ENCODE measurements around the gene SLC1A5. TPM values are rescaled to one million over a fixed set of nuclear protein-coding genes. Genes with fewer than 3 reads are reported as not detected.
A peak's percentile ranks its signal among the peaks of the same experiment; 100 is the strongest.

Gene SLC1A5
- total RNA-seq, 2 donors from 2014 or later, result 122 to 214 TPM

DNA sequence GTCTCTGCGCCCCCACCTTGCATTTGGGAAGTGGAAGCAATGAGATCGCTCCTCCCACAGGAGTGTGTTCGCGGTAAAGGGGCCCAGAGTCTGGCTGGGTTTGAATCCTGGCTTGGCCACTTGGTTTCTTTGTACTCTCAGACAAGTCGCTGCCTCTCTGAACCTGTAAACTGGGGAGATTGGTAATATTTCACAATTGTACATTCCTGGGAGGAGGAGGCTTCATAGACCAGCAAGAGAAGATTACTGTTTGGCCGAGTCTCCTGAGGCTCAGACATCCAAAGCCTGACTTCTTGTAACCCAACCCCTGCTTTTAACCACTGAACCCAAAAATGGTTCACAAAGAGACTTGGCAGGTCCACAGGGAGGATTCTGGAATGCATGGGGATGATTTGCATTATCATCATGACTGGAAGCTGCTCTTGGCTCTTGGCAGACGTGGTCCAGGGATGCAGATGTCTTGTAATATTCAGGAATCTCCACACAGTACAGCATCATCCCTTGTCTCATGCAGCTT, 28.5 kb downstream of the SLC1A5 start:
- WGBS, result 24% methylated on average over 7 of the region's 7 CpGs
- H3K9me3 ChIP-seq, result no peaks in the 10 kb centered on the region
- peak; percentile 64 for DNase-seq (ENCODE audit: low spot score)
- TF ChIP-seq POLR2A (IDR thresholded peaks at IDR 0.05), result no peak
- TF ChIP-seq POLR2AphosphoS5 (IDR thresholded peaks at IDR 0.05), result peak; percentile 89
- peak overlapping the region; percentile 71 to 81 for H3K27ac ChIP-seq
- H3K27me3 ChIP-seq (replicated peaks; ENCODE audit: insufficient read depth), result no peaks in the 10 kb centered on the region
- intact Hi-C loops (cut with DNase I), result loop anchor here (5.0 kb wide), 1 partner anchor 232 kb away; no protein-coding TSS in a partner anchor
- H3K4me3 ChIP-seq, result no peak overlapping the region
- H3K36me3 ChIP-seq, result no peaks in the 10 kb centered on the region
- peaks cover 5% of the 10 kb centered on the region for H3K4me1 ChIP-seq (replicated peaks)

DNA sequence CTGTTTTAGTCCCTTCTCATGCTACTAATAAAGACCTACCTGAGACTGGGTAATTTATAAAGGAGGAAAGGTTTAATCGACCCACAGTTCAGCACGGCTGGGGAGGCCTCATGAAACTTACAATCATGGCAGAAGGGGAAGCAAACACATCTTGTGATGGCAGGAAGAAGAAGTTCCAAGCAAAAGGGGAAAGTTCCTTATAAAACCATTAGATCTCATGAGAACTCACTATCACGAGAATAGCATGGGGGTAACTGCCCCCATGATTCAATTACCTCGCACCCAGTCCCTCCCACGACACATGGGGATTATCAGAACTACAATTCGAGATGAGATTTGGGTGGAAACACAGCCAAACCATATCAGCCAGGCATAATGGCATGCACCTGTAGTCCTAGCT, 29.2 kb downstream of the SLC1A5 start:
- intact Hi-C loops (cut with DNase I), result loop anchor here (5.0 kb wide), 1 partner anchor 233 kb away; no protein-coding TSS in a partner anchor
- WGBS, result 72% methylated on average over 6 of the region's 6 CpGs
- no peak overlapping the region for H3K4me3 ChIP-seq
- peak overlapping the region; percentile 71 to 81 for H3K27ac ChIP-seq
- no peak for DNase-seq (ENCODE audit: low spot score)
- TF ChIP-seq POLR2A (IDR thresholded peaks at IDR 0.05) (no peak), POLR2AphosphoS5 (IDR thresholded peaks at IDR 0.05) (no peak)
- TF ChIP-seq, protein P1, sequence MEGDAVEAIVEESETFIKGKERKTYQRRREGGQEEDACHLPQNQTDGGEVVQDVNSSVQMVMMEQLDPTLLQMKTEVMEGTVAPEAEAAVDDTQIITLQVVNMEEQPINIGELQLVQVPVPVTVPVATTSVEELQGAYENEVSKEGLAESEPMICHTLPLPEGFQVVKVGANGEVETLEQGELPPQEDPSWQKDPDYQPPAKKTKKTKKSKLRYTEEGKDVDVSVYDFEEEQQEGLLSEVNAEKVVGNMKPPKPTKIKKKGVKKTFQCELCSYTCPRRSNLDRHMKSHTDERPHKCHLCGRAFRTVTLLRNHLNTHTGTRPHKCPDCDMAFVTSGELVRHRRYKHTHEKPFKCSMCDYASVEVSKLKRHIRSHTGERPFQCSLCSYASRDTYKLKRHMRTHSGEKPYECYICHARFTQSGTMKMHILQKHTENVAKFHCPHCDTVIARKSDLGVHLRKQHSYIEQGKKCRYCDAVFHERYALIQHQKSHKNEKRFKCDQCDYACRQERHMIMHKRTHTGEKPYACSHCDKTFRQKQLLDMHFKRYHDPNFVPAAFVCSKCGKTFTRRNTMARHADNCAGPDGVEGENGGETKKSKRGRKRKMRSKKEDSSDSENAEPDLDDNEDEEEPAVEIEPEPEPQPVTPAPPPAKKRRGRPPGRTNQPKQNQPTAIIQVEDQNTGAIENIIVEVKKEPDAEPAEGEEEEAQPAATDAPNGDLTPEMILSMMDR (IDR thresholded peaks at IDR 0.05), result no peak
- peaks cover 5% of the 10 kb centered on the region for H3K4me1 ChIP-seq (replicated peaks)
- no peaks in the 10 kb centered on the region for H3K27me3 ChIP-seq (replicated peaks; ENCODE audit: insufficient read depth)
- H3K36me3 ChIP-seq, result no peaks in the 10 kb centered on the region
- H3K9me3 ChIP-seq, result no peaks in the 10 kb centered on the region

- no peak overlapping the region for H3K27ac ChIP-seq
- no peaks in the 10 kb centered on the region for H3K9me3 ChIP-seq
- H3K4me1 ChIP-seq (replicated peaks), result no peaks in the 10 kb centered on the region
- H3K27me3 ChIP-seq (replicated peaks; ENCODE audit: insufficient read depth), result no peaks in the 10 kb centered on the region
- no peak overlapping the region for H3K4me3 ChIP-seq
- intact Hi-C loops (cut with DNase I), result loop anchor here (2.0 to 5.0 kb wide), 3 partner anchors 30 to 236 kb away; no protein-coding TSS in a partner anchor
- H3K36me3 ChIP-seq, result no peaks in the 10 kb centered on the region
- WGBS, result 88% methylated on average over 30 of the region's 30 CpGs
- DNase-seq (ENCODE audit: low spot score), result no peak
- TF ChIP-seq POLR2A (IDR thresholded peaks at IDR 0.05), result no peak
- TF ChIP-seq, protein P1 (IDR thresholded peaks at IDR 0.05), result no peak
- TF ChIP-seq POLR2AphosphoS5 (IDR thresholded peaks at IDR 0.05), result no peak
These were observed 31.9 kb downstream of the SLC1A5 start for GRCh38 chr19:46756544-46756888.

DNA sequence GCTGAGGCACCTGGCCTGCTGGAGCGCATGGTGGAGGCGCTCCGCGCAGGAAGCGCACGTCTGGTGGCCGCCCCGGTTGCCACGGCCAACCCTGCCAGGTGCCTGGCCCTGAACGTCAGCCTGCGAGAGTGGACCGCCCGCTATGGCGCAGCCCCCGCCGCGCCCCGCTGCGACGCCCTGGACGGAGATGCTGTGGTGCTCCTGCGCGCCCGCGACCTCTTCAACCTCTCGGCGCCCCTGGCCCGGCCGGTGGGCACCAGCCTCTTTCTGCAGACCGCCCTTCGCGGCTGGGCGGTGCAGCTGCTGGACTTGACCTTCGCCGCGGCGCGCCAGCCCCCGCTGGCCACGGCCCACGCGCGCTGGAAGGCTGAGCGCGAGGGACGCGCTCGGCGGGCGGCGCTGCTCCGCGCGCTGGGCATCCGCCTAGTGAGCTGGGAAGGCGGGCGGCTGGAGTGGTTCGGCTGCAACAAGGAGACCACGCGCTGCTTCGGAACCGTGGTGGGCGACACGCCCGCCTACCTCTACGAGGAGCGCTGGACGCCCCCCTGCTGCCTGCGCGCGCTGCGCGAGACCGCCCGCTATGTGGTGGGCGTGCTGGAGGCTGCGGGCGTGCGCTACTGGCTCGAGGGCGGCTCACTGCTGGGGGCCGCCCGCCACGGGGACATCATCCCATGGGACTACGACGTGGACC, 32.4 kb downstream of the SLC1A5 start:
- DNase-seq (ENCODE audit: low spot score), result no peak
- no peaks in the 10 kb centered on the region for H3K4me1 ChIP-seq (replicated peaks)
- no peaks in the 10 kb centered on the region for H3K27me3 ChIP-seq (replicated peaks; ENCODE audit: insufficient read depth)
- no peaks in the 10 kb centered on the region for H3K9me3 ChIP-seq
- no peak overlapping the region for H3K4me3 ChIP-seq
- 91% methylated on average over 86 of the region's 86 CpGs for WGBS
- intact Hi-C loops (cut with DNase I), result loop anchor here (2.0 to 5.0 kb wide), 3 partner anchors 31 to 236 kb away; no protein-coding TSS in a partner anchor
- H3K36me3 ChIP-seq, result no peaks in the 10 kb centered on the region
- TF ChIP-seq POLR2A (IDR thresholded peaks at IDR 0.05) (no peak), POLR2AphosphoS5 (IDR thresholded peaks at IDR 0.05) (no peak)
- TF ChIP-seq, protein P1 (IDR thresholded peaks at IDR 0.05), result no peak
- H3K27ac ChIP-seq, result no peak overlapping the region

GRCh38 chr19:46755077-46755852, 33.1 kb downstream of the SLC1A5 start:
- H3K36me3 ChIP-seq, result no peaks in the 10 kb centered on the region
- 78% methylated on average over 17 of the region's 39 CpGs for WGBS
- TF ChIP-seq, protein P1 (IDR thresholded peaks at IDR 0.05), result no peak
- TF ChIP-seq POLR2AphosphoS5 (IDR thresholded peaks at IDR 0.05) (no peak), POLR2A (IDR thresholded peaks at IDR 0.05) (no peak)

More at GRCh38 chr19:46755077-46755852, 33.1 kb downstream of the SLC1A5 start:
- no peaks in the 10 kb centered on the region for H3K9me3 ChIP-seq
- DNase-seq (ENCODE audit: low spot score), result no peak
- peak overlapping the region; percentile 14 to 40 for H3K27ac ChIP-seq
- intact Hi-C loops (cut with DNase I), result loop anchor here (5.0 kb wide), 1 partner anchor 237 kb away; no protein-coding TSS in a partner anchor
- H3K27me3 ChIP-seq (replicated peaks; ENCODE audit: insufficient read depth), result no peaks in the 10 kb centered on the region
- H3K4me1 ChIP-seq (replicated peaks), result no peaks in the 10 kb centered on the region
- no peak overlapping the region for H3K4me3 ChIP-seq

Measured in prostate gland (tissue), 2 donors.